Measurements from ENCODE around the gene ZNF143.
"Not testable (repeated sequence)": the region's sequence is repeated elsewhere in the genome, so short reads cannot be mapped to it uniquely, and the experiment has no call there.

Gene ZNF143

GRCh38 chr11:9498457-9499078 is 37.8 kb downstream of the ZNF143 start:
- DNase-seq: no peak

GRCh38 chr11:9506489-9507276 is 45.9 kb downstream of the ZNF143 start:
- peak; percentile 31 to 71 for DNase-seq

- DNase-seq: no peak
These were observed 46.4 kb downstream of the ZNF143 start for GRCh38 chr11:9507277-9507580.

- DNase-seq: no peak
These were observed 48.2 kb downstream of the ZNF143 start for GRCh38 chr11:9509041-9509440.

- no peak for DNase-seq
These were observed 51.7 kb downstream of the ZNF143 start for GRCh38 chr11:9512370-9513019.

- not testable (repeated sequence) for DNase-seq
These were observed 53.8 kb downstream of the ZNF143 start for GRCh38 chr11:9514576-9514975.

- no peak for DNase-seq
These were observed 55.3 kb downstream of the ZNF143 start for GRCh38 chr11:9516113-9516512.

GRCh38 chr11:9518835-9519410 is 58.1 kb downstream of the ZNF143 start:
- no peak for DNase-seq

GRCh38 chr11:9524001-9524400 is 63.2 kb downstream of the ZNF143 start:
- no peak for DNase-seq

- DNase-seq: no peak
These were observed 64.3 kb downstream of the ZNF143 start for GRCh38 chr11:9525116-9525515.

- no peak for DNase-seq
These were observed 66.8 kb downstream of the ZNF143 start for GRCh38 chr11:9527481-9528135.

- no peak for DNase-seq
These were observed 67.3 kb downstream of the ZNF143 start for GRCh38 chr11:9528136-9528501.

- no peak for DNase-seq
These were observed 67.9 kb downstream of the ZNF143 start for GRCh38 chr11:9528573-9529333.

GRCh38 chr11:9529334-9529650 is 68.5 kb downstream of the ZNF143 start:
- no peak for DNase-seq

GRCh38 chr11:9530020-9530621 is 69.3 kb downstream of the ZNF143 start:
- DNase-seq: no peak

- DNase-seq: no peak
These were observed 70.3 kb downstream of the ZNF143 start for GRCh38 chr11:9530901-9531625.

- no peak for DNase-seq
These were observed 72.2 kb downstream of the ZNF143 start for GRCh38 chr11:9533058-9533457.

GRCh38 chr11:9533736-9534473 is 73.1 kb downstream of the ZNF143 start:
- no peak for DNase-seq

- DNase-seq: peak in 1 of 2 experiments; percentile 27
These were observed 74.5 kb downstream of the ZNF143 start for GRCh38 chr11:9535189-9535781.

GRCh38 chr11:9538548-9538947 is 77.7 kb downstream of the ZNF143 start:
- no peak for DNase-seq

Data from SW 1271 (cell line).